HepG2 (cell line): ENCODE data around the gene SLC2A11. TPM values are rescaled to one million over a fixed set of nuclear protein-coding genes. Genes with fewer than 3 reads are reported as not detected.

Experiments
- KDM6A ChIP-seq: IDR thresholded peaks from 2 replicates; pipeline ENCODE4 v1.6.1; 2016; ENCODE audit warnings: low read depth
- KLF16 ChIP-seq, 2 experiments: sonication (generic) in 1 of 2; formaldehyde crosslinking in 1 of 2; IDR thresholded peaks; 2 replicates each; pipeline versions ENCODE4 v1.6.1 to v1.8.0; 2016 to 2023; ENCODE audit warnings: missing genetic modification reagents in 2 of 2, missing compliant biosample characterization in 1 of 2
- MTA1 ChIP-seq: sonication (generic); formaldehyde crosslinking; IDR thresholded peaks from 2 replicates; pipeline ENCODE4 v1.4.0; 2020; ENCODE audit warnings: missing genetic modification reagents, mild to moderate bottlenecking, borderline replicate concordance
- POLR2AphosphoS2 ChIP-seq: IDR thresholded peaks from 2 replicates; pipeline ENCODE4 v1.6.1; 2011; ENCODE audit warnings: low read depth, low read length, improper control_type of control experiment
- SCMH1 ChIP-seq: sonication (generic); formaldehyde crosslinking; IDR thresholded peaks from 2 replicates; pipeline ENCODE4 v1.9.0; 2021; ENCODE audit warnings: missing genetic modification reagents, mild to moderate bottlenecking, borderline replicate concordance
- ZNF547 ChIP-seq: sonication (generic); formaldehyde crosslinking; IDR thresholded peaks from 2 replicates; pipeline ENCODE4 v1.5.1; 2020; ENCODE audit warnings: mild to moderate bottlenecking, missing genetic modification reagents
- ZNF570 ChIP-seq: sonication (generic); formaldehyde crosslinking; IDR thresholded peaks from 2 replicates; pipeline ENCODE4 v1.4.0; 2020; ENCODE audit warnings: mild to moderate bottlenecking, missing genetic modification reagents, borderline replicate concordance
- polyA plus RNA-seq, 8 experiments: library from polyadenylated mRNA; depleted of rRNA in 3 of 8; stranded (reverse) in 7 of 8; unstranded in 1 of 8; fragments of >200 nt; fragmentation: Illumina TruSeq in 4 of 8; extraction: Trizol in 4 of 8; gene quantifications; 2 replicates each; pipeline versions ENCODE4 v1.2.1 to v1.2.3, GENCODE V29; 2011 to 2016; ENCODE audit warnings: low read depth in 4 of 8, missing spikeins in 1 of 8, mixed read lengths in 1 of 8; ENCODE audit not compliant: insufficient read depth in 1 of 8
- total RNA-seq, 5 experiments: library from RNA; depleted of rRNA; stranded (reverse); fragments of >200 nt; fragmentation: Illumina TruSeq; extraction: Trizol; gene quantifications; 2 replicates each; pipeline ENCODE4 v1.2.3, GENCODE V29; 2016; ENCODE audit warnings: low read depth in 1 of 5
- TF ChIP-seq, protein P1 (sequence below): sonication (generic); formaldehyde crosslinking; IDR thresholded peaks from 2 replicates; pipeline ENCODE4 v1.5.0; 2020; ENCODE audit warnings: mild to moderate bottlenecking, low read depth, missing genetic modification reagents, borderline replicate concordance
- TF ChIP-seq, protein P2 (sequence below), 2 experiments: fragments of 450-650 bp in 1 of 2; sonication (generic) in 1 of 2; formaldehyde crosslinking; IDR thresholded peaks; 2 replicates each; pipeline versions ENCODE4 v1.5.0 to v1.8.0; 2020 to 2022; ENCODE audit warnings: mild to moderate bottlenecking in 1 of 2, missing genetic modification reagents in 1 of 2
- TF ChIP-seq, protein P3 (sequence below): sonication (generic); formaldehyde crosslinking; IDR thresholded peaks from 2 replicates; pipeline ENCODE4 v1.4.0; 2020; ENCODE audit warnings: missing genetic modification reagents
- TF ChIP-seq, protein P4 (sequence below): sonication (generic); formaldehyde crosslinking; IDR thresholded peaks from 2 replicates; pipeline ENCODE4 v1.9.0; 2021; ENCODE audit warnings: missing genetic modification reagents, borderline replicate concordance
- TF ChIP-seq, protein P5 (sequence below): sonication (generic); formaldehyde crosslinking; IDR thresholded peaks from 2 replicates; pipeline ENCODE4 v1.8.1; 2023; ENCODE audit warnings: mild to moderate bottlenecking, missing genetic modification reagents
- TF ChIP-seq, protein P6 (sequence below): sonication (generic); formaldehyde crosslinking; IDR thresholded peaks from 2 replicates; pipeline ENCODE4 v1.5.1; 2020; ENCODE audit warnings: missing genetic modification reagents, mild to moderate bottlenecking, borderline replicate concordance
- TF ChIP-seq, protein P7 (sequence below): sonication (generic); formaldehyde crosslinking; conservative IDR thresholded peaks from 2 replicates; pipeline ENCODE4 v1.8.0; 2022; ENCODE audit warnings: missing genetic modification reagents
- TF ChIP-seq, protein P8 (sequence below): sonication (generic); formaldehyde crosslinking; IDR thresholded peaks from 2 replicates; pipeline ENCODE4 v1.8.1; 2022; ENCODE audit warnings: mild to moderate bottlenecking, missing genetic modification reagents

Gene SLC2A11
- total and polyA plus RNA-seq, 2 of the 13 experiments (the other 11 are each of a cell fraction or from before 2014, with no cell fraction given), result 15.2 to 15.4 TPM

DNA sequence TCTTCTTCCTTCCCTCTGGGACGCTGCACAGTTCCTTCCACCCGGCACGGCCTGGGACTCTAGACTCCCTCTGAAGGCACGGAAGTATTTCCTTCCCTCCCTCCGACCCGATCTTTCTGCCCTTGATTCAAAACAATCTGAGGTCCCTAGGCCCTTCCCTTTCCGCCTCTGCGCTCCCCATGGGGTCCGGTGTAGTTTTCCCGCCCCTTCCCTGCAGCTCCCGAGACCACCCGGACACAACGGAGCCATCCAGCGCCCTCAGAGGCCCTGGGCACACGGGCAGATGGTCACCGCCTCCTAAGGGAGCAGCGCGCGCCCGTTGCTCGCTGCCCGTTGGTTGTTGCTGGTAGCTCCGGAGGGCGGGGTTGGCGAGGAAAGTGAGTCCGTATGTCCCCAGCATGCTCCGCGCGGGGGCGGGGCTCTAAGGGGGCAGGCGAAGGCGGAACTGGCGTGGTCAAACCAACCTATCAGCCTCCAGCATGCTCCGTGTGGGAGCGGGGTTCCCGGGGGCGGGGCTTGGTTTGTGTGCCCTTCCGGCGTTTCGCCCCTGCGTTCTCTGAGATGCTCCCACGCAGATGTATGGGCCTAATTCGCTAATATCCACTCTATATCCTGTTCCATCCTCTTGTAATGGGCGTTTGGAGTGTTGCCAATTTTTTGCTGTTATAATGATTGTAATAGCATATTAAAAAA, 56.1 kb downstream of the SLC2A11 start (continued):
- TF ChIP-seq, protein P1, sequence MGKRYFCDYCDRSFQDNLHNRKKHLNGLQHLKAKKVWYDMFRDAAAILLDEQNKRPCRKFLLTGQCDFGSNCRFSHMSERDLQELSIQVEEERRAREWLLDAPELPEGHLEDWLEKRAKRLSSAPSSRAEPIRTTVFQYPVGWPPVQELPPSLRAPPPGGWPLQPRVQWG (CRISPR knock-in tag), result no peak
- TF ChIP-seq ZNF570 (CRISPR knock-in tag) (no peak), MTA1 (CRISPR knock-in tag) (peak; percentile 75; the same call in 1 of the 2 replicates), POLR2AphosphoS2 (no peak), KLF16 (CRISPR knock-in tag; IDR thresholded peaks at IDR 0.05) (peak in 1 of 2 experiments; percentile 44; a peak in 2 of 4 replicates), ZNF547 (CRISPR knock-in tag) (peak; percentile 76; the same call in 1 of the 2 replicates), SCMH1 (CRISPR knock-in tag) (no peak), KDM6A (peak; percentile 39; the same call in 1 of the 2 replicates)
- TF ChIP-seq, protein P2, sequence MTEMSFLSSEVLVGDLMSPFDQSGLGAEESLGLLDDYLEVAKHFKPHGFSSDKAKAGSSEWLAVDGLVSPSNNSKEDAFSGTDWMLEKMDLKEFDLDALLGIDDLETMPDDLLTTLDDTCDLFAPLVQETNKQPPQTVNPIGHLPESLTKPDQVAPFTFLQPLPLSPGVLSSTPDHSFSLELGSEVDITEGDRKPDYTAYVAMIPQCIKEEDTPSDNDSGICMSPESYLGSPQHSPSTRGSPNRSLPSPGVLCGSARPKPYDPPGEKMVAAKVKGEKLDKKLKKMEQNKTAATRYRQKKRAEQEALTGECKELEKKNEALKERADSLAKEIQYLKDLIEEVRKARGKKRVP (CRISPR knock-in tag; IDR thresholded peaks at IDR 0.05), result peak in 1 of 2 experiments; percentile 48; a peak in 1 of 4 replicates
- TF ChIP-seq, protein P3, sequence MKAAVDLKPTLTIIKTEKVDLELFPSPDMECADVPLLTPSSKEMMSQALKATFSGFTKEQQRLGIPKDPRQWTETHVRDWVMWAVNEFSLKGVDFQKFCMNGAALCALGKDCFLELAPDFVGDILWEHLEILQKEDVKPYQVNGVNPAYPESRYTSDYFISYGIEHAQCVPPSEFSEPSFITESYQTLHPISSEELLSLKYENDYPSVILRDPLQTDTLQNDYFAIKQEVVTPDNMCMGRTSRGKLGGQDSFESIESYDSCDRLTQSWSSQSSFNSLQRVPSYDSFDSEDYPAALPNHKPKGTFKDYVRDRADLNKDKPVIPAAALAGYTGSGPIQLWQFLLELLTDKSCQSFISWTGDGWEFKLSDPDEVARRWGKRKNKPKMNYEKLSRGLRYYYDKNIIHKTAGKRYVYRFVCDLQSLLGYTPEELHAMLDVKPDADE (CRISPR knock-in tag), result no peak
- TF ChIP-seq, protein P4, sequence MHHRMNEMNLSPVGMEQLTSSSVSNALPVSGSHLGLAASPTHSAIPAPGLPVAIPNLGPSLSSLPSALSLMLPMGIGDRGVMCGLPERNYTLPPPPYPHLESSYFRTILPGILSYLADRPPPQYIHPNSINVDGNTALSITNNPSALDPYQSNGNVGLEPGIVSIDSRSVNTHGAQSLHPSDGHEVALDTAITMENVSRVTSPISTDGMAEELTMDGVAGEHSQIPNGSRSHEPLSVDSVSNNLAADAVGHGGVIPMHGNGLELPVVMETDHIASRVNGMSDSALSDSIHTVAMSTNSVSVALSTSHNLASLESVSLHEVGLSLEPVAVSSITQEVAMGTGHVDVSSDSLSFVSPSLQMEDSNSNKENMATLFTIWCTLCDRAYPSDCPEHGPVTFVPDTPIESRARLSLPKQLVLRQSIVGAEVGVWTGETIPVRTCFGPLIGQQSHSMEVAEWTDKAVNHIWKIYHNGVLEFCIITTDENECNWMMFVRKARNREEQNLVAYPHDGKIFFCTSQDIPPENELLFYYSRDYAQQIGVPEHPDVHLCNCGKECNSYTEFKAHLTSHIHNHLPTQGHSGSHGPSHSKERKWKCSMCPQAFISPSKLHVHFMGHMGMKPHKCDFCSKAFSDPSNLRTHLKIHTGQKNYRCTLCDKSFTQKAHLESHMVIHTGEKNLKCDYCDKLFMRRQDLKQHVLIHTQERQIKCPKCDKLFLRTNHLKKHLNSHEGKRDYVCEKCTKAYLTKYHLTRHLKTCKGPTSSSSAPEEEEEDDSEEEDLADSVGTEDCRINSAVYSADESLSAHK, result no peak
- TF ChIP-seq, protein P5, sequence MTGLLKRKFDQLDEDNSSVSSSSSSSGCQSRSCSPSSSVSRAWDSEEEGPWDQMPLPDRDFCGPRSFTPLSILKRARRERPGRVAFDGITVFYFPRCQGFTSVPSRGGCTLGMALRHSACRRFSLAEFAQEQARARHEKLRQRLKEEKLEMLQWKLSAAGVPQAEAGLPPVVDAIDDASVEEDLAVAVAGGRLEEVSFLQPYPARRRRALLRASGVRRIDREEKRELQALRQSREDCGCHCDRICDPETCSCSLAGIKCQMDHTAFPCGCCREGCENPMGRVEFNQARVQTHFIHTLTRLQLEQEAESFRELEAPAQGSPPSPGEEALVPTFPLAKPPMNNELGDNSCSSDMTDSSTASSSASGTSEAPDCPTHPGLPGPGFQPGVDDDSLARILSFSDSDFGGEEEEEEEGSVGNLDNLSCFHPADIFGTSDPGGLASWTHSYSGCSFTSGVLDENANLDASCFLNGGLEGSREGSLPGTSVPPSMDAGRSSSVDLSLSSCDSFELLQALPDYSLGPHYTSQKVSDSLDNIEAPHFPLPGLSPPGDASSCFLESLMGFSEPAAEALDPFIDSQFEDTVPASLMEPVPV (CRISPR knock-in tag), result peak; percentile 79; the same call in 1 of the 2 replicates
- TF ChIP-seq, protein P6, sequence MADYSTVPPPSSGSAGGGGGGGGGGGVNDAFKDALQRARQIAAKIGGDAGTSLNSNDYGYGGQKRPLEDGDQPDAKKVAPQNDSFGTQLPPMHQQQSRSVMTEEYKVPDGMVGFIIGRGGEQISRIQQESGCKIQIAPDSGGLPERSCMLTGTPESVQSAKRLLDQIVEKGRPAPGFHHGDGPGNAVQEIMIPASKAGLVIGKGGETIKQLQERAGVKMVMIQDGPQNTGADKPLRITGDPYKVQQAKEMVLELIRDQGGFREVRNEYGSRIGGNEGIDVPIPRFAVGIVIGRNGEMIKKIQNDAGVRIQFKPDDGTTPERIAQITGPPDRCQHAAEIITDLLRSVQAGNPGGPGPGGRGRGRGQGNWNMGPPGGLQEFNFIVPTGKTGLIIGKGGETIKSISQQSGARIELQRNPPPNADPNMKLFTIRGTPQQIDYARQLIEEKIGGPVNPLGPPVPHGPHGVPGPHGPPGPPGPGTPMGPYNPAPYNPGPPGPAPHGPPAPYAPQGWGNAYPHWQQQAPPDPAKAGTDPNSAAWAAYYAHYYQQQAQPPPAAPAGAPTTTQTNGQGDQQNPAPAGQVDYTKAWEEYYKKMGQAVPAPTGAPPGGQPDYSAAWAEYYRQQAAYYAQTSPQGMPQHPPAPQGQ (CRISPR knock-in tag), result no peak
- TF ChIP-seq, protein P7, sequence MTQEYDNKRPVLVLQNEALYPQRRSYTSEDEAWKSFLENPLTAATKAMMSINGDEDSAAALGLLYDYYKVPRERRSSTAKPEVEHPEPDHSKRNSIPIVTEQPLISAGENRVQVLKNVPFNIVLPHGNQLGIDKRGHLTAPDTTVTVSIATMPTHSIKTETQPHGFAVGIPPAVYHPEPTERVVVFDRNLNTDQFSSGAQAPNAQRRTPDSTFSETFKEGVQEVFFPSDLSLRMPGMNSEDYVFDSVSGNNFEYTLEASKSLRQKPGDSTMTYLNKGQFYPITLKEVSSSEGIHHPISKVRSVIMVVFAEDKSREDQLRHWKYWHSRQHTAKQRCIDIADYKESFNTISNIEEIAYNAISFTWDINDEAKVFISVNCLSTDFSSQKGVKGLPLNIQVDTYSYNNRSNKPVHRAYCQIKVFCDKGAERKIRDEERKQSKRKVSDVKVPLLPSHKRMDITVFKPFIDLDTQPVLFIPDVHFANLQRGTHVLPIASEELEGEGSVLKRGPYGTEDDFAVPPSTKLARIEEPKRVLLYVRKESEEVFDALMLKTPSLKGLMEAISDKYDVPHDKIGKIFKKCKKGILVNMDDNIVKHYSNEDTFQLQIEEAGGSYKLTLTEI, result no peak
- TF ChIP-seq, protein P8, sequence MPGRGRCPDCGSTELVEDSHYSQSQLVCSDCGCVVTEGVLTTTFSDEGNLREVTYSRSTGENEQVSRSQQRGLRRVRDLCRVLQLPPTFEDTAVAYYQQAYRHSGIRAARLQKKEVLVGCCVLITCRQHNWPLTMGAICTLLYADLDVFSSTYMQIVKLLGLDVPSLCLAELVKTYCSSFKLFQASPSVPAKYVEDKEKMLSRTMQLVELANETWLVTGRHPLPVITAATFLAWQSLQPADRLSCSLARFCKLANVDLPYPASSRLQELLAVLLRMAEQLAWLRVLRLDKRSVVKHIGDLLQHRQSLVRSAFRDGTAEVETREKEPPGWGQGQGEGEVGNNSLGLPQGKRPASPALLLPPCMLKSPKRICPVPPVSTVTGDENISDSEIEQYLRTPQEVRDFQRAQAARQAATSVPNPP (CRISPR knock-in tag), result no peak
